NCI-H748 treated with DMSO at 0.1 percent for 48 hours (cell line): Measurements from ENCODE around the gene ERG.

Experiments used
- DNase-seq: peaks from one replicate; lab custom pipeline; 2025; lab: John Stamatoyannopoulos, UW

Gene ERG

GRCh38 chr21:38472412-38473108, 25.7 kb downstream of the ERG start:
- DNase-seq, result no peak

- DNase-seq, result no peak
Measured at GRCh38 chr21:38471766-38472165, 26.5 kb downstream of the ERG start.

GRCh38 chr21:38470755-38471154, 27.5 kb downstream of the ERG start:
- DNase-seq, result no peak

GRCh38 chr21:38469642-38470041, 28.6 kb downstream of the ERG start:
- no peak for DNase-seq

- DNase-seq, result no peak
Measured at GRCh38 chr21:38468989-38469388, 29.3 kb downstream of the ERG start.

- DNase-seq, result no peak
Measured at GRCh38 chr21:38467911-38468310, 30.4 kb downstream of the ERG start.

- no peak for DNase-seq
Measured at GRCh38 chr21:38467374-38467773, 30.9 kb downstream of the ERG start.

GRCh38 chr21:38460171-38460742, 38.0 kb downstream of the ERG start:
- DNase-seq, result no peak

GRCh38 chr21:38459490-38459889, 38.8 kb downstream of the ERG start:
- no peak for DNase-seq

GRCh38 chr21:38455403-38455802, 42.9 kb downstream of the ERG start:
- no peak for DNase-seq

- DNase-seq, result no peak
Measured at GRCh38 chr21:38454702-38455101, 43.6 kb downstream of the ERG start.

GRCh38 chr21:38454161-38454560, 44.1 kb downstream of the ERG start:
- DNase-seq, result no peak

- DNase-seq, result no peak
Measured at GRCh38 chr21:38448671-38449385, 49.4 kb downstream of the ERG start.

- no peak for DNase-seq
Measured at GRCh38 chr21:38447611-38448010, 50.7 kb downstream of the ERG start.

GRCh38 chr21:38444691-38445090, 53.6 kb downstream of the ERG start:
- DNase-seq, result no peak

- no peak for DNase-seq
Measured at GRCh38 chr21:38443110-38443509, 55.2 kb downstream of the ERG start.

- no peak for DNase-seq
Measured at GRCh38 chr21:38441153-38441552, 57.1 kb downstream of the ERG start.

- no peak for DNase-seq
Measured at GRCh38 chr21:38440746-38441145, 57.5 kb downstream of the ERG start.

- DNase-seq, result no peak
Measured at GRCh38 chr21:38439957-38440356, 58.3 kb downstream of the ERG start.

- DNase-seq, result no peak
Measured at GRCh38 chr21:38439426-38439825, 58.9 kb downstream of the ERG start.

- no peak for DNase-seq
Measured at GRCh38 chr21:38438462-38438893, 59.8 kb downstream of the ERG start.

- no peak for DNase-seq
Measured at GRCh38 chr21:38436341-38436740, 61.9 kb downstream of the ERG start.

- DNase-seq, result no peak
Measured at GRCh38 chr21:38434913-38435533, 63.3 kb downstream of the ERG start.
